Transverse colon (tissue), 3 donors: Measurements from ENCODE around the gene DRG2.

Experiments
- CTCF ChIP-seq, 5 experiments: fragments of 200-600 bp in 3 of 5; fragments of 450-650 bp in 2 of 5; sonication (generic) in 3 of 5; IDR thresholded peaks; 1 replicate in 2 of 5; 2 replicates in 3 of 5; pipeline ENCODE4 v1.5.1; 2016 to 2017; ENCODE audit warnings: antibody characterized with exemption in 5 of 5, inconsistent platforms in 3 of 5, mild to moderate bottlenecking in 2 of 5, moderate library complexity in 1 of 5
- POLR2A ChIP-seq: fragments of 450-650 bp; IDR thresholded peaks from one replicate; pipeline ENCODE4 v1.6.1; 2016; ENCODE audit warnings: antibody characterized with exemption, mild to moderate bottlenecking, moderate library complexity

GRCh38 chr17:18124345-18125126 lies 36.8 kb downstream of the DRG2 start:
- TF ChIP-seq POLR2A (no peak), CTCF (IDR thresholded peaks at IDR 0.05) (no peak)
